Peyer's patch (tissue), 4 donors: ENCODE results near the gene PER1.

Experiments used
- CTCF ChIP-seq, 6 experiments: fragments of 450-650 bp in 4 of 6; fragments of 200-600 bp in 2 of 6; sonication (generic) in 1 of 6; IDR thresholded peaks; one replicate each; pipeline ENCODE4 v1.5.1; 2017 to 2019; ENCODE audit warnings: antibody characterized with exemption in 6 of 6, mild to moderate bottlenecking in 3 of 6, moderate library complexity in 1 of 6
- POLR2A ChIP-seq, 2 donors: fragments of 450-650 bp; IDR thresholded peaks; one replicate each; pipeline ENCODE4 v1.5.1; 2017; ENCODE audit warnings: antibody characterized with exemption in 2 of 2, mild to moderate bottlenecking in 2 of 2, moderate library complexity in 2 of 2

- no peak for TF ChIP-seq CTCF (IDR thresholded peaks at IDR 0.05)
- no peak for TF ChIP-seq POLR2A (IDR thresholded peaks at IDR 0.05)
Observed at GRCh38 chr17:8100111-8100510, 52.1 kb downstream of the PER1 start.
